Measurements from ENCODE around the gene MTX3. TPM values are rescaled to one million over a fixed set of nuclear protein-coding genes. Genes with fewer than 3 reads are reported as not detected.

MTX3 gene, protein sequence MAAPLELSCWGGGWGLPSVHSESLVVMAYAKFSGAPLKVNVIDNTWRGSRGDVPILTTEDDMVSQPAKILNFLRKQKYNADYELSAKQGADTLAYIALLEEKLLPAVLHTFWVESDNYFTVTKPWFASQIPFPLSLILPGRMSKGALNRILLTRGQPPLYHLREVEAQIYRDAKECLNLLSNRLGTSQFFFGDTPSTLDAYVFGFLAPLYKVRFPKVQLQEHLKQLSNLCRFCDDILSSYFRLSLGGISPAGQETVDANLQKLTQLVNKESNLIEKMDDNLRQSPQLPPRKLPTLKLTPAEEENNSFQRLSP
- 9.6 and 11.5 TPM in 2 replicates for total RNA-seq

DNA sequence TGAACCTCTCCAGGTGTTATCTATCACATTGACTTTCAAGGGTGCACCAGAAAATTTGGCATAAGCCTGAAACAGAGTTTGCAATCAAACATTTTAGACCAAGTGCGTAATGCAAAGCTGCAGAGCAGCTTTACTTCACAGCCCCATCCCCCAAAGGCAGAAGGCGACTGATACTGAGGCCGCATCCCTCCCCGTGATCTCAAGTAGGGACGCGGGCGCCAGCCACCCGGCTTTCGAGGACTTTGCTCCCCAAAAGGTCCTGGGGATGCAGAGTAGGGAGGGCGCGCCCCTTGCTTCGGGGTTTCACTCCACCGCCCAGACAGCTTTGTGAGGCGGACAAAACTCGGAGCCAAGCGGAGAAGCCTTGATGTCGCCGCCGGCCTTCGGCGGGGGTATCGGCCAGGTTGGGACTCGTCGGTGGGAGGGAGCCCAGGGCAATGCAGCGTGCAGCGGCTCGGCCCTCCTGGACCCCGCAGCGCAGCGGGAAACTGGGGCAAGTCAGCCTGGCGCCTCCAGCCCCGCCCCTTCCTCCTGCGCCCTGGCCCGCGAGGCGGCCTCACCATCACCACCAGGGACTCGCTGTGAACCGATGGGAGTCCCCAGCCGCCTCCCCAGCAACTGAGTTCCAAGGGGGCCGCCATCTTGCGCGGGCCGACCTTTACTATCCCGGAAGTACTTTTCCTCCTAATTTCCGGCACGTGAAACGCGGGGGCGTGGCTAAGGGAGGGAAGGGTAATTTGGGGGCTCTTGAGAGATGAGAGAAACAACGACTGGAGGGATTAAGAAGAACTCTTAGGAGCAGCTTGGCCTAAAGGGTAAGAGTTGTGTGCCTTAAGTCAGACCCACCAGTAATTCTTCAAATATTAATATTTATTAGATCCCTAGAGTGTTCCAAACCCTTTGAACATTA, at the start of gene MTX3:
TSS of gene MTX3 (minus strand) at position 665 of the 910 bp plus-strand sequence. CDS start at position 641, 24 bp downstream.

DNA sequence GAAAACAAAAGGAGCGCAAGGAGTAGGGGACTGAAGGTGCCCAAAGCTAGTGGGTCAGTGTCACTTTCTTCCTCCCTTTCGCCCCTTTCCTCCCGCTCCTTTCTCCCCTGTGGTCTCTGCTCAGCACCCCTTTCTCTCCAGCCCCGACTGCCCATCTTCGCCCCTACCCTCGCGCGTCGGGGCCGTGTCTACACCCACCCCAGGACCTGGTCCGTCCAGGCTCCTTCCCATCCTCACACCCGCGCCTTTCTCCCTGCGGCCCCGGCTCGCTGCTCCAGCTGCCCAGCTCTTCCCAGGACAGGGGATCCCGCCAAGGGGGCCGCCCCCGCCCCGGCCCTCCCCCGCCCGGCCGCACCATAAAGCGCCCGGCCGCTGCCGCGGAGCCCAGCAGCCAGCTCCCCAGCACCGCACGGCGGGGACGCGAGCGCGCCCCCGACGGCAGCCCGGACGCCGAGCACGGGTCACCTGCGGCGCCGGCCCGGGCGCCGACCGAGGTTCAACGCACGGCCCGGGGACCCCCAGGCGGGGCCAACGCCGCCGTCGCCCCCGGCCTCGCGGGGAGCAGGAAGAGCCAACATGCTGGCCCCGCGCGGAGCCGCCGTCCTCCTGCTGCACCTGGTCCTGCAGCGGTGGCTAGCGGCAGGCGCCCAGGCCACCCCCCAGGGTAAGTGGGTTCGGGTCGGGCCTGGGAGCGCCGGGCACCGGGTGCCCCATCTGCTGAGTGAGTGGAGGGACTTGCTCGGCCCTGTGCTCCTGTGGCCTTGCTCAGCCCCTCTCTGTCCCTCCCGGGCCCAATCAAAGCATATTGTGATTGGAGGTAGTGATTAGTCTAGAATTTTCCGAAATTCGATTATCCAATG, 44.1 kb upstream of the MTX3 start, which contains the start of gene THBS4:
TSS of gene THBS4 (plus strand) at position 387 of the 860 bp plus-strand sequence. CDS start at position 577, 190 bp downstream.

Small RNAs within 50 kb of the gene (small RNA-seq; reads per million reads assigned to genes)
- gene TRMT112P2: not detected

Other genes with a start within 250 kb of the MTX3 start
- gene THBS4, start 44.1 kb upstream of the MTX3 start, total RNA-seq: 0.37 and 0.59 TPM in 2 replicates